Measurements from ENCODE around the gene KIAA0232.

DNA sequence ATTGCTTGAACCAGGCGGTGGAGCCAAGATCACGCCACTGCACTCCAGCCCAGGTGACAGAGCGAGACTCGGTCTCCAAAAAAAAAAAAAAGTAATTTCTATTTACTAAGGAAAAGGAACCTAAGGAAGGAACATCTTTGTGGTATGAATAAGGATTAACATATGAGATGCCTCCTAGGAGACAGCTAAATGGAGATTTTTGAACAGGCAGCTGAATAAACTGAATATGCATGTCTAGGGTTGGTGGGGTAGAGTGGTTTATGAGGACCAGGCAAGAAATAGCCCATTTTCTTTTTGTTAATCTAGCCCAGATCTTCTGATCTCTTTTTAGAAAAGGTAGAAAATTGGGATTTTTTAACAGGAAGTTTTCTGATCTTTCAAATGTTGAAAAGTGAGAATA lies 67.2 kb downstream of the KIAA0232 start:
- TF ChIP-seq, protein P1, sequence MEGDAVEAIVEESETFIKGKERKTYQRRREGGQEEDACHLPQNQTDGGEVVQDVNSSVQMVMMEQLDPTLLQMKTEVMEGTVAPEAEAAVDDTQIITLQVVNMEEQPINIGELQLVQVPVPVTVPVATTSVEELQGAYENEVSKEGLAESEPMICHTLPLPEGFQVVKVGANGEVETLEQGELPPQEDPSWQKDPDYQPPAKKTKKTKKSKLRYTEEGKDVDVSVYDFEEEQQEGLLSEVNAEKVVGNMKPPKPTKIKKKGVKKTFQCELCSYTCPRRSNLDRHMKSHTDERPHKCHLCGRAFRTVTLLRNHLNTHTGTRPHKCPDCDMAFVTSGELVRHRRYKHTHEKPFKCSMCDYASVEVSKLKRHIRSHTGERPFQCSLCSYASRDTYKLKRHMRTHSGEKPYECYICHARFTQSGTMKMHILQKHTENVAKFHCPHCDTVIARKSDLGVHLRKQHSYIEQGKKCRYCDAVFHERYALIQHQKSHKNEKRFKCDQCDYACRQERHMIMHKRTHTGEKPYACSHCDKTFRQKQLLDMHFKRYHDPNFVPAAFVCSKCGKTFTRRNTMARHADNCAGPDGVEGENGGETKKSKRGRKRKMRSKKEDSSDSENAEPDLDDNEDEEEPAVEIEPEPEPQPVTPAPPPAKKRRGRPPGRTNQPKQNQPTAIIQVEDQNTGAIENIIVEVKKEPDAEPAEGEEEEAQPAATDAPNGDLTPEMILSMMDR (IDR thresholded peaks at IDR 0.05; ENCODE audit: low read depth, low read length, poor library complexity, severe bottlenecking), result no peak
- no peak for TF ChIP-seq EZH2phosphoT487 (IDR thresholded peaks at IDR 0.05; ENCODE audit: borderline replicate concordance, low read length)
